Cerebellar cortex (tissue), 1 donor: ENCODE measurements around the gene HBM.
"Not testable (repeated sequence)": the region's sequence is repeated elsewhere in the genome, so short reads cannot be mapped to it uniquely, and the experiment has no call there.

Experiments
- DNase-seq: peaks from one replicate; pipeline ENCODE4 v3.0.0-alpha.2; 2015; ENCODE audit warnings: low spot score

The HBM gene

GRCh38 chr16:165539-166374 is at the start of gene HBM:
Gene HBM (plus strand): TSS chr16:165978. CDS start chr16:165998, 20 bp downstream.
- no peak for DNase-seq

GRCh38 chr16:116015-116414 is 49.8 kb upstream of the HBM start:
- no peak for DNase-seq

GRCh38 chr16:117379-118365 is 48.1 kb upstream of the HBM start:
- peak; percentile 57 for DNase-seq

GRCh38 chr16:118857-119256 is 46.9 kb upstream of the HBM start:
- DNase-seq: no peak

- DNase-seq: no peak
Observed at GRCh38 chr16:119295-119694, 46.5 kb upstream of the HBM start.

- DNase-seq: no peak
Observed at GRCh38 chr16:119835-120491, 45.8 kb upstream of the HBM start.

GRCh38 chr16:120756-121155 is 45.0 kb upstream of the HBM start:
- no peak for DNase-seq

- DNase-seq: no peak
Observed at GRCh38 chr16:122361-122760, 43.4 kb upstream of the HBM start.

GRCh38 chr16:123558-124350 is 42.0 kb upstream of the HBM start:
- DNase-seq: not testable (repeated sequence)

- no peak for DNase-seq
Observed at GRCh38 chr16:125011-125410, 40.8 kb upstream of the HBM start.

- no peak for DNase-seq
Observed at GRCh38 chr16:129075-129474, 36.7 kb upstream of the HBM start.

- no peak for DNase-seq
Observed at GRCh38 chr16:130533-131173, 35.1 kb upstream of the HBM start.

- DNase-seq: no peak
Observed at GRCh38 chr16:132120-132519, 33.7 kb upstream of the HBM start.

GRCh38 chr16:133716-134115 is 32.1 kb upstream of the HBM start:
- no peak for DNase-seq

GRCh38 chr16:138049-138417 is 27.7 kb upstream of the HBM start:
- no peak for DNase-seq

- DNase-seq: no peak
Observed at GRCh38 chr16:140175-140857, 25.5 kb upstream of the HBM start.

GRCh38 chr16:142405-142967 is 23.3 kb upstream of the HBM start:
- DNase-seq: no peak

- no peak for DNase-seq
Observed at GRCh38 chr16:143047-143446, 22.7 kb upstream of the HBM start.

GRCh38 chr16:143456-143855 is 22.3 kb upstream of the HBM start:
- no peak for DNase-seq

- DNase-seq: no peak
Observed at GRCh38 chr16:144797-145252, 21.0 kb upstream of the HBM start.
